NCI-H187 treated with DMSO at 0.1 percent for 48 hours (cell line): ENCODE results near the gene KRT32.

Experiments
- DNase-seq: peaks from one replicate; lab custom pipeline; 2025; lab: John Stamatoyannopoulos, UW

The KRT32 gene

DNA sequence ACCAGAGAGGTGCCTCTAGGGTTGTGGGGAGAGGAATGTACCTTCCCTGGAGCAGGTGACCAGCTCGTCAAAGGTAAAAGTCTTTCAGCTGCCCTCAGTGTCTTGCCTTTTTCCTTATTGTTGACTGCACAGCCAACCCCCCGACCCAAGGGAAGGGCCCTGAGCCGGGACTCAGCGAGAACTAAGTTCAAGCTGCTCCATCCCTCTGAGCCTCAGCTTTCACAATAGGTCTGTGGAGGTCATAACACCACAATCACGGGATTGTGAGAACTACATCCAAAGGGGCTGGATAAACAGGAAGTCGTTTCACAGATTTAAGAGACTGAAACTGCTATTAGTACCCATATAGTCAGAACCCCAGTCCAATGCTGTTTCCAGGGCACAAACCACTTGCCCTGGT is 25.2 kb upstream of the KRT32 start:
- no peak for DNase-seq

- DNase-seq: no peak
These were observed 24.3 kb upstream of the KRT32 start for GRCh38 chr17:41491476-41491875.

- no peak for DNase-seq
These were observed 23.1 kb upstream of the KRT32 start for GRCh38 chr17:41490000-41490990.

GRCh38 chr17:41489531-41489930 is 22.3 kb upstream of the KRT32 start, which contains the start of gene KRT36:
Gene KRT36 (minus strand): TSS chr17:41489910. CDS start chr17:41489864, 46 bp downstream.
- no peak for DNase-seq

DNA sequence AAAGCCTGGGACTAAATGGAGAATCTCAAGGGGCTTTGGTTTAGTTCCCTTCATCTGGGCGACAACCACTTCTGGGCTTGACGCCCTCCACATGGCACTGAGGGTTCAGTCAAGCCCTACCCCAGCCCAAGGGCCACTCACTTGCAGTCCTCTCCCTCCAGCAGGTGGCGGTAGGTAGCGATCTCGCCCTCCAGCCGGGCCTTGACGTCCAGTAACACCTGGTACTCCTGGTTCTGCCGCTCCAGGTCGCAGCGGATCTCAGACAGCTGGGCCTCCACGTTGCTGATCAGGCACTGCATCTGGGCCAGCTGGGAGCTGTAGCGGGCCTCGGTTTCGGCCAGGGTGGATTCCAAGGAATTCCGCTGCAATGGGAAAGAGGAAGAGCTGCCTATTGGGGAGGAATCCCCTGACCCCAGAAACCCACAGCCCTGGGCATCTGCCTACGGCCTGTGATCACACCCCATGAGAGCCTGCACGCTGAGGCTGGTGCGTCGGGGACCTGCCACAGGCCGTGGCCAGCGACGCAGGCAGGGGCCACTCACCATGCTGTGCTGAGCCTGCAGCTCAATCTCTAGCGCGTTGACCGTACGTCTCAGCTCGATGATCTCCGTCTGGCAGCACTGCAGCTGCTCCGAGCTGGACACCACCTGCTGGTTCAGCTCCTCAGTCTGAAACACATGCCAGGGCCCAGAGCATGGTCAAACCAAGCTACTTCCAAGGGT is 19.8 kb upstream of the KRT32 start:
- no peak for DNase-seq

GRCh38 chr17:41486316-41486715 is 19.1 kb upstream of the KRT32 start:
- no peak for DNase-seq

- DNase-seq: no peak
These were observed 18.0 kb upstream of the KRT32 start for GRCh38 chr17:41484920-41485904.

DNA sequence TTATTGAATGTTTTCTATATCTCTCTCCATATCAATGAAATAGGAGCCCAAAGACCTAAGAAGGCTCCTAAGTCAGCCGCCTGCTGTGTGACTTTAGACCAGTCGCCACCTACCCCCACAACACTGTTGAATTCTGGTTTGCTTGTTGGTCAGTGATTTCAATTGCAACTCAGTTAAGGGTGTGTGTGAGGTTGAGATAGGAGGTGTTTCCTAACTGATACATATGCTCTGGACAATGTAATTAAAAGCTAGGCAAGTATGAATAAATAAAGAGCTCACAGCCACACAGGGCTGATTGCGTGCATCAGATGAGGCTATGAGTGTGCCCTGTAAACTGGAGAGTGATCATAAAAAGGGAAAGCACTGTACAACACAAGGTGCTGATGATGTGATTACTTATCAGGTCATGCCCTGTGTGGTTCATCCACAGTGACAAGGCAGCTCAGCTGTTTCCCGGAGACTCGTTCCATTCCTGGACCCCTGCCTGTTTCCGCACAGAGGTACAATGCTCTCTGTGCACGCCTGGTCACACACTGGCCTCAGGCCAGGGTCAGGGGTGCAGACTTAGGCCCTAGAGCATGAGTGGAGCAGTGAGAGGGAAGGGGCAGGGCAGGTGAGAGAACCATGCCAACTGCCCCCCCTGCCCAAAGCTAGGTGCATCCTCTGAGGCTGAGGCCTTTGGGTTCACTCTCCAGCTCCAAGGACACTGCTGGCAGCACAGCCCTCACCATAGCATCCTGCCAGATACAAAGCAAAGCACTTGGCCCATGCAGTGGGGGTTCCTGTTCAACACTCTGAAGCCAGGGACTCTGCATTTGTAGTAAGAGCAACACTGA is 17.0 kb upstream of the KRT32 start:
- DNase-seq: no peak

GRCh38 chr17:41483531-41483930 is 16.3 kb upstream of the KRT32 start:
- no peak for DNase-seq

GRCh38 chr17:41481036-41481435 is 13.8 kb upstream of the KRT32 start, which contains the start of gene KRT35:
Gene KRT35 (minus strand): TSS chr17:41481151. CDS start chr17:41481097, 54 bp downstream.
- DNase-seq: no peak

- DNase-seq: no peak
These were observed 13.4 kb upstream of the KRT32 start for GRCh38 chr17:41480581-41480980.

DNA sequence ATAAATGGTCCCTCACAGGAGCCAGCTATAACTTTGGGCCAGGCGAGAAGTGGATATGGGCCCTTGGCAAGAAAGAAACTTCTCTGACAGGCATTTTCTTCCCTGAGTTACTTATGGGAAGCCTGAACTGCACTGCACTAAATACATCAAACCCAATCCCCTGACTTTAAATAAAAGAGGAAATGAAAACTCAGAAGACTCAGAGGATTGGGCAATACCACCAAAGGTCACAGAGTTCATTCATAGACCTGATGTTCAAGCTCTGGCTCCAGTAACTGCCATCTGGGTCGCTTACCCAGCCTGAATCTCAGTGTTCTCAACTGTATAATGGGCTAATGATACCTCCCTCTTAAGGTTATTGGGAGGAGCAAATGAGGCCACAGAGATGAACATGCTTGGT is 12.9 kb upstream of the KRT32 start:
- no peak for DNase-seq

DNA sequence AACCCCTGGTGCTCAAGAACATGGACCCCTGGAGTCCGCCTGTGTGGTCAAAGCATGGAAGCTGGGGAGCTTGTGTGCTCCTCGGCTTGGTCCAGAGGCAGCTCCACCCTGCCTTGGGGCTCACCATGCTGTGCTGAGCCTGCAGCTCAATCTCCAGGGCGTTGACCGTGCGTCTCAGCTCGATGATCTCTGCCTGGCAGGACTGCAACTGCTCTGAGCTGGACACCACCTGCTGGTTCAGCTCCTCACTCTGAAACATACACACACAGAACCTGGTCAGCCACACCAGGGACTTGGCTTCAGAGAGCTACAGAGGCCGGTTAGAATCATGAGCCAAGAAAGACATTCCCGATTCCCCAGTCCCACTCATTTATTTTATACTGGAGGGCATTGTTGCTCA is 11.1 kb upstream of the KRT32 start:
- no peak for DNase-seq

DNA sequence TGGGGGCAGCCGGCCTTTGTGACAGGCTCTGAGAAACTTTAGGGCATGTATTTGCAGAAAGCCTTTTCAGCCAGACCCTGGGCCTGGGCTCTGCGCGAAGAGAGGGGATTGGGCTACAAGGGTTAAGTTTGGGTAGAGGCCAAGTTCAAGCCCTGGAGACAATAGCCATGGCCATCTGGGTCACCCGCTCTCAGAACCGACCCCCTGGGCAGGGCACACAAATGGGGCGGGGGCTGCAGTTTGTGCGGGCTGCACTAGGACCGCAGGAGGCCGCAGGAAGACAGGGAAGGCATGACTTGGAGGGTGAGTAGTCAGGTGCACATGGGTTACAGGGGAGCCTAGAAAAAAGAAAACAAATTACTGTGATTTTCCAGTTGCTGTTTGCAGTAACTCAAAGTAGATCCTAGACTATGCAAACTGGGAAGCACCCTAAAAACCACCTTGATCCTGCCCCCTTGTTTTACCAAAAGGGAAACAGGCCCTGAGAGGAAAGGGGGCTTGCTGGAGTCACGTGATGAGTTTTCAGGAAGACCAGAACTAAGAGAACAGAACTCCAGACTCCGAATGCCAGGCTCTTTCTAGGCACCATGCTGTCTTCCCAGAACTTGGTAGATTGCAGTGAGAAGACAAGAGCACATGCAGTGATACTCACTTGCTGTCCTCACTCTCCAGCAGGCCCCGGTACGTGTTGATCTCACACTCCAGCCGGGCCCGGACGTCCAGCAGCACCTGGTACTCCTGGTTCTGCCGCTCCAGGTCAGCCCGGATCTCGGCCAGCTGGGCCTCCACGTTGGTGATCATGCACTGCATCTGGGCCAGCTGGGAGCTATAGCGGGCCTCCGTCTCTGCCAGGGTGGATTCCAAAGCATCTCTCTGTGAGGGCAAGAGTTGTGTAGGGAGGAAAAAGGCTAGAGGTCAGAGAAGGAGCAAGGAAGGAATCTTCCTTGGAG is 10.0 kb upstream of the KRT32 start:
- DNase-seq: no peak

- DNase-seq: no peak
These were observed 8.2 kb upstream of the KRT32 start for GRCh38 chr17:41475421-41475820.

- DNase-seq: no peak
These were observed 7.7 kb upstream of the KRT32 start for GRCh38 chr17:41474863-41475262.

DNA sequence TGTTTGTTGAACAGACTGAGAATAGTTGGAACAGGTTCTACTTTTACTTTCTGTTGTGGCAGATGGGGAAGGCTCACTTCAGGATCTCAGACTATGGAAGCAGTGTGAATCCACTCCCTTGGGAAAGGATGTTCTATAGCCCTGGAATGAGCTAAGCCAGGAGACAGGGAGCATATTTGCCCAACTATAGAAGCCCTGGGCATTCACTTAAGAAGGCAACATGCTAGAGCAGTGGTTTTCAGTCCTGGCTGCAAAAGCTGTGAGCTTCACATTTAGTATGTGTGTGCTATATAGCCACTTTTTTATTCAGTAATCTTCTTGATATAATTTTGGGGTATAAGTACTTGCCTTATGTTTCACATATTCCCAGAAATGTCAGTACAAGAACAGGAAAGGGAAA is 1.2 kb upstream of the KRT32 start:
- DNase-seq: no peak

DNA sequence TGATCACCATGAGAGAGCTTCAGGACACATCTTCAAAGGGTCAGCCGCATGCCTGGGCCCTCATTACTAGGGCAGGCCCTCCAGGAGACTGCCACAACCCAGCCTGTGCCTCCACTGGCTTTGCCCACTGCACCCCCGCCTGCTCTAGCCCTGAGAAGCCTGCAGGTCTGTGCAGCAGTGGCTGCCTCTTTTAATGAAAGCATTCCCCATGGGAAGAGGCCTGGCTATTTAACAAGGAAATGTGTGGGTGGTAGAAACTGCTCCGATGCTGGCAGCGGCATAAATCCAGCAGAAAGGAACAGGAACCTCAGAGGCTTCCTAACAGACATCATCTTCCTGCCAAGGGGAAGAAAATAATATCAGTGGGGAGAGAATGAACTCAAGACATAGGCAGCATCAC is 375 bp upstream of the KRT32 start:
- no peak for DNase-seq

DNA sequence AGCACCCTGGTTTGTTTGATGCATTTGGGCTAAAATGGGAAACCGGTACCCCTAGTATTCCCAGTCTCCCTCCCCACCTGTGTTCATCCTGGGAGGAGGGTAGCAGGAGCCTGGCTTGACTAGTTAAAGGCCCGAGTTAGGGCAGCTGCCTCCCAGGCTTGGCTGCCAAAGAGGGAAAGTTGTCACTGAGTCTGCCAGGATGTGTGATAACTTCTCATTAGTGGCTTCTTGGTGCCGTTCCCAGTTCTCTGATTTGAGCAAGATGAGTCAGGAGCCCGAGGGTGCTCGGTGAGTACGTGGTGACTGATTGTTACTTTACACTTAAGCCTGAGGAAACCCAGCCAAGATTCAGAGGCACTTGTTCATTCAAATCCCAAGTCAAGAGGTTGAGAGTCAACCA is 2.5 kb downstream of the KRT32 start:
- DNase-seq: no peak

DNA sequence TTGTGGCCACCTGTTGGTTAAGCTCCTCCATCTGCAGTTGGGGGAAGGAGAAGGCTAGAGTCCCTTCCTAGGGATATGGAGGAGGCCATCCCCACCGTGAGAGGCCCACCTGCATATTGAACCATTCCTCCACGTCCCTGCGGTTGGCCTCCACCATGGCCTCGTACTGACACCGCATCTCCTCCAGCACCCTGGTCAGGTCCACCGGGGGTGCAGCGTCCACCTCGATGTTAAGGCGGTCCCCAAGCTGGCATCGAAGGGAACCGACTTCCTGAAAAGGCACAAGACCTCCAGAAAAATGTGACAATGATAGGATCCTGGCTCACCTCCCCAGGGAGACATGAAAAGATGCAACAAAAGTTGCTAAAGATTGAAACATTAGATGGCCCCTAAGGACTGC is 3.0 kb downstream of the KRT32 start:
- no peak for DNase-seq
